Smooth muscle cell (in vitro differentiated cells): ENCODE data around the gene DENND11. TPM values are rescaled to one million over a fixed set of nuclear protein-coding genes. Genes with fewer than 3 reads are reported as not detected.

Experiments used
- DNase-seq: peaks from one replicate; lab custom pipeline; 2025; ENCODE audit not compliant: unreplicated experiment; lab: John Stamatoyannopoulos, UW
- H2AFZ ChIP-seq: fragments of 200-600 bp; sonication (generic); 2 replicates; pipeline ENCODE4 v1.6.0; 2016; ENCODE audit warnings: antibody characterized with exemption, low read depth, mild to moderate bottlenecking
- H3F3A ChIP-seq: fragments of 200-600 bp; sonication (generic); 2 replicates; pipeline ENCODE4 v1.6.0; 2017; ENCODE audit warnings: antibody characterized with exemption, low read depth
- H3K27ac ChIP-seq: fragments of 200-600 bp; sonication (generic); 2 replicates; pipeline ENCODE4 v1.5.1; 2016; ENCODE audit warnings: low read depth, mild to moderate bottlenecking
- H3K27me3 ChIP-seq: fragments of 200-600 bp; sonication (generic); 2 replicates; pipeline ENCODE4 v1.6.1; 2016; ENCODE audit warnings: low read depth, mild to moderate bottlenecking
- H3K36me3 ChIP-seq: fragments of 200-600 bp; sonication (generic); 2 replicates; pipeline ENCODE4 v1.5.1; 2016; ENCODE audit warnings: low read depth
- H3K4me1 ChIP-seq: fragments of 200-600 bp; sonication (generic); 2 replicates; pipeline ENCODE4 v1.5.1; 2016; ENCODE audit warnings: low read depth
- H3K4me2 ChIP-seq: fragments of 200-600 bp; sonication (generic); 2 replicates; pipeline ENCODE4 v1.6.0; 2016; ENCODE audit warnings: mild to moderate bottlenecking
- H3K4me3 ChIP-seq: fragments of 200-600 bp; sonication (generic); 2 replicates; pipeline ENCODE4 v1.5.1; 2016; ENCODE audit warnings: mild to moderate bottlenecking
- H3K79me2 ChIP-seq: fragments of 200-600 bp; sonication (generic); 2 replicates; pipeline ENCODE4 v1.6.0; 2016; ENCODE audit warnings: low read depth, mild to moderate bottlenecking
- H3K9ac ChIP-seq: fragments of 200-600 bp; sonication (generic); 2 replicates; pipeline ENCODE4 v1.6.0; 2016; ENCODE audit warnings: low read depth
- H3K9me3 ChIP-seq: fragments of 200-600 bp; sonication (generic); replicated peaks from 2 replicates; pipeline ENCODE4 v1.5.1; 2016; ENCODE audit warnings: low read depth
- H4K20me1 ChIP-seq: fragments of 200-600 bp; sonication (generic); 2 replicates; pipeline ENCODE4 v1.6.0; 2016; ENCODE audit warnings: low read depth
- CTCF ChIP-seq: fragments of 200-600 bp; sonication (generic); IDR thresholded peaks from 2 replicates; pipeline ENCODE4 v1.5.1; 2017; ENCODE audit warnings: borderline replicate concordance, mild to moderate bottlenecking, antibody characterized with exemption; ENCODE audit not compliant: insufficient read depth, poor library complexity, severe bottlenecking
- WGBS: methylation state at CpG from one replicate; pipeline ENCODE4 v1.1.7; 2016; ENCODE audit warnings: low lambda C conversion rate; 5-methylcytosine and 5-hydroxymethylcytosine counted together
- polyA plus RNA-seq: library from polyadenylated mRNA; unstranded; fragments of >200 nt; fragmentation: Nextera tagmentation; extraction: Ambion mirVana; gene quantifications from 2 replicates; pipeline ENCODE4 v1.2.1, GENCODE V29; 2016
- total RNA-seq: library from RNA; depleted of rRNA; stranded (reverse); fragments of >200 nt; gene quantifications from 2 replicates; pipeline ENCODE4 v1.2.3, GENCODE V29; 2014

The DENND11 gene
- total and polyA plus RNA-seq, 2 experiments from 2014 or later = 3.2 to 9.3 TPM

GRCh38 chr7:141701489-141702046 lies 398 bp downstream of the DENND11 start:
- Histone ChIP-seq H3K4me1 (peaks cover 20% of the 10 kb centered on the region), H3K27me3 (no peaks in the 10 kb centered on the region), H3F3A (peaks cover 5% of the 10 kb centered on the region), H3K9ac (peak overlapping the region; percentile 66), H3K4me3 (peak overlapping the region; percentile 86), H3K9me3 (no peaks in the 10 kb centered on the region), H2AFZ (peak overlapping the region; percentile 58), H3K79me2 (peaks cover 2% of the 10 kb centered on the region), H3K36me3 (no peaks in the 10 kb centered on the region), H4K20me1 (peaks cover 28% of the 10 kb centered on the region), H3K4me2 (peak overlapping the region; percentile 96), H3K27ac (no peak overlapping the region)
- peak; percentile 16 for DNase-seq
- no peak for TF ChIP-seq CTCF
- WGBS = no CpG with 5 or more reads among the region's 59 CpGs

- peaks cover 5% of the 10 kb centered on the region for H3F3A ChIP-seq
- WGBS = 7% methylated on average over 20 of the region's 20 CpGs
- no peaks in the 10 kb centered on the region for H3K36me3 ChIP-seq
- H3K27me3 ChIP-seq = no peaks in the 10 kb centered on the region
- peak overlapping the region; percentile 96 for H3K4me2 ChIP-seq
- H3K27ac ChIP-seq = no peak overlapping the region
- peaks cover 20% of the 10 kb centered on the region for H3K4me1 ChIP-seq
- H4K20me1 ChIP-seq = peaks cover 34% of the 10 kb centered on the region
- no peak for DNase-seq
- no peak for TF ChIP-seq CTCF
- H3K9ac ChIP-seq = peak overlapping the region; percentile 66
- H3K4me3 ChIP-seq = peak overlapping the region; percentile 86
- no peaks in the 10 kb centered on the region for H3K9me3 ChIP-seq
- H2AFZ ChIP-seq = no peak overlapping the region
- peaks cover 3% of the 10 kb centered on the region for H3K79me2 ChIP-seq
Observed at GRCh38 chr7:141700848-141701371, 1.1 kb downstream of the DENND11 start.

- Histone ChIP-seq H3K4me1 (peaks cover 20% of the 10 kb centered on the region), H3K27me3 (no peaks in the 10 kb centered on the region), H2AFZ (no peak overlapping the region), H3K4me2 (peak overlapping the region; percentile 96), H3K9ac (no peak overlapping the region), H3F3A (peaks cover 5% of the 10 kb centered on the region), H3K36me3 (no peaks in the 10 kb centered on the region), H4K20me1 (peaks cover 39% of the 10 kb centered on the region), H3K27ac (no peak overlapping the region), H3K79me2 (peaks cover 3% of the 10 kb centered on the region), H3K9me3 (no peaks in the 10 kb centered on the region), H3K4me3 (peak overlapping the region; percentile 86)
- TF ChIP-seq CTCF = no peak
- DNase-seq = no peak
- 50% methylated on average over 5 of the region's 5 CpGs for WGBS
Observed at GRCh38 chr7:141700296-141700847, 1.6 kb downstream of the DENND11 start.

- Histone ChIP-seq H3K9ac (no peak overlapping the region), H3K27me3 (no peaks in the 10 kb centered on the region), H3K79me2 (peaks cover 3% of the 10 kb centered on the region), H3K27ac (no peak overlapping the region), H3F3A (peaks cover 5% of the 10 kb centered on the region), H3K9me3 (no peaks in the 10 kb centered on the region), H2AFZ (no peak overlapping the region), H3K4me1 (peaks cover 15% of the 10 kb centered on the region), H4K20me1 (peaks cover 43% of the 10 kb centered on the region), H3K36me3 (no peaks in the 10 kb centered on the region), H3K4me2 (peak overlapping the region; percentile 96), H3K4me3 (no peak overlapping the region)
- no peak for DNase-seq
- TF ChIP-seq CTCF = no peak
- WGBS = 88% methylated on average over 3 of the region's 3 CpGs
Observed at GRCh38 chr7:141699860-141700259, 2.1 kb downstream of the DENND11 start.
